NCI-H1436 treated with DMSO at 0.1 percent for 48 hours (cell line): ENCODE results near the gene CCNA2.

Source experiments
- DNase-seq: peaks from one replicate; lab custom pipeline; 2025; lab: John Stamatoyannopoulos, UW

Gene CCNA2

DNA sequence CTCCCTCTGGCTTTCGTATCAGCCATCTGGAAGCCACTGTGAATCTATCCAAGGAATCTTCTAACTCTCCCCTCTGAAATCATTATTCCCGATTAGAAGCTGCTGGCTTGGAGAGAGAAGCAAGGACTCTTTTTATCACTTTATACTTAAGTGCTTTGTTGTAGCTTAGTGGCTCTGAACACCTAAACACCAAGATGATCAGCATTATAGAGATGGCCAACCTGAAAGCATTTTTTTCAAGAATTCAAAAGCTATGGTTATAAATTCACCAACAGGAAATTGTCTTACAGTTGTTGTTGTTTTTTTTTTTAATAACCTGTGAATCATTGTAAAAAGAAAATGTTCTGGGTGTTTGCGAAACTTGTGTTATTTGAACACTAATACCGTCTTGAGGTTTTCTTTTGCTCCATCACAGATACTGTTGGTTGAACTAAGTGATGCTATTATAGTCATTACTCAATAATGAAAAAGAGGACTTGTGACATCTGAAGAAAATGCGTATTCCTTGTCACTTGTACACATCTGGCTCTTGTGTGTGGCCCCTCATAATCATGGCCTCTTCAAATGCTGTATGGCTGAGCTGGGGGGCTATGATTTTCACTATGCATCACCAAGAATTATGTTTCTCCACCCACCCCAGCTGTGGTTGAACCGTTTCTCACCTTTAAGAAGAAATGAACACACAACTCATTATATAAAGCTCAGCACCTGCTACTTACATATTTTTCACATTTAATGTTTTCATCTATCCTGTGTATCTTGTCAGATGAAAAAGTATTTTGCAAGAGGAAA is 46.9 kb downstream of the CCNA2 start:
- no peak for DNase-seq

DNA sequence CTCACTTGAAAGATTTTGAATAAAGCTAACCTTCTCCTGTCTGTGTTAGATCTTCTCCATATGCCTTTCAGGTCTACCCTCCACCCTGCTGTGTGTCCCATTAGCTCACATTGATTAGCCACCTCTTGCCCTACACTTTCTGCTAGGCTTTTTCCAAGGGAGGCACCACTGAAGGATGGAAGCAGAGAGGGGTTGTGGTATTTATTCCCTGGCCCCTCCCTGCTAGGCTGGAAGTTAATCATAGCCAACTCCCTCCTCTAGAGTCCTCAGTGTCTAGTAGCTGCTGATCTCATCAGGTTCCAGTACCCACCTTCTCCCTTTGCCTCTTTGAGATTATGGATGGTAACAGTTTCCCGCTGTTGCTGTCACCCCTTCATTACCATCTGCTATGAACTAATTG is 49.8 kb downstream of the CCNA2 start:
- no peak for DNase-seq

DNA sequence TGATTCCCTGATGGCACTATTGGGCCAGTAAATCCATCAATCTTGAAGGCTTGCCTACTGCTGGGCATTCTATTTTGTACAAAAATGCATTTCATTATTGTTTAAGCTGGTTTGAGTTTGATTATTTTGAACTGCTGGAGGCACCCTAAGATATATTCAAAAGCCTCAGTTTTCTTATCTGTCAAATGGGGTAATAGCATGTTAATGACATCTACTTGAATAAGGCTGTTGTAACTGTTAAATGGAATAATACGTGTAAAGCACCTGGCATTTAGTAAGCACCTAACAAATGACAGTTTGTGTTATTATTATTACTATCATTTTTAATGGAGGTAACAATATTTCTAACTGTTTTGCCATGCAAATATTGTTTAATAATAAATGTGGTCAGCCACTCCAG is 51.8 kb downstream of the CCNA2 start:
- DNase-seq = no peak

DNA sequence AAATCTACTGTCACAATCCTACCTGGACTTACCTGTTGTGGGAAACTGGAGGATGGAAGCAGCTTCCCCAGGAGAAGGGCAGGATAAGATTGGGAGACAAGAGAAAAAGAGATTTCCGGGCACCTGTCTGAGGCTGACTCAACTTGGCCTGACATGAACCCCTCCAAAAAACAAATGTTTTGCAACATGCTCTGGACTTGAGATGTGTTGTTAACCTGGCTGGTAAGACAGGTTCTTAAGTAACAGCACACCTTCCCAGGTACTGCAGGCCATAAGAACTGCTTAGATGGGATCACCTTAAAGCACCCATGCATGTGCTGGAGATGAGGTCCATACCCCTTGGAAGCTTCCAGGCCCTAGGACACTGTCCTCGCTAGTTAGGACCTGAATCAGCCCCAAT is 54.3 kb downstream of the CCNA2 start:
- no peak for DNase-seq

DNA sequence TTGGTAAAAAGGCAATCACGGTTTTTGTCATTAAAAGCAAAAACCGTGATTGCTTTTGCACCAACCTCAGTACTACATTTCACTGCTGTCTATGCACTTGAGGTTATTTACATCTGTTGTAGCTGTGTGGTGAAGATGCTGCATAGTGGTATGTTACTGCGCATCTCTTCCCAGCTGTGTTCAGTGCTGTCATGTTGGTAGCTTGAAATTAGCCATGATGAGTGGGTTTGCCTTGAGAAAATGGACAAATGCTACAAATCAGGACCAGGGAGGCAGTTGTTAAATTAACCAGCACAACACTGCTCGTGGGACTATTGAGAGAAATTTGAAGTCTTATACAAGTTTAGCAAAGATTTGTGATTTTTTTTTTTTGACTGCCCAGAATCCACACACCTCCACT is 56.5 kb downstream of the CCNA2 start:
- no peak for DNase-seq
